Neural progenitor cell (in vitro differentiated cells): ENCODE data around the gene PEX26. TPM values are rescaled to one million over a fixed set of nuclear protein-coding genes. Genes with fewer than 3 reads are reported as not detected.
"Not testable (repeated sequence)": the region's sequence is repeated elsewhere in the genome, so short reads cannot be mapped to it uniquely, and the experiment has no call there.

ENCODE experiments used
- DNase-seq: peaks from one replicate; pipeline ENCODE4 v3.0.0-alpha.2; 2016; ENCODE audit warnings: low spot score
- H2AFZ ChIP-seq: fragments of 200-600 bp; sonication (generic); replicated peaks from 2 replicates; pipeline ENCODE4 v1.6.1; 2016; ENCODE audit warnings: antibody characterized with exemption
- H3F3A ChIP-seq: fragments of 200-600 bp; sonication (generic); 2 replicates; pipeline ENCODE4 v1.6.1; 2016; ENCODE audit warnings: antibody characterized with exemption, low read depth
- H3K27ac ChIP-seq: fragments of 200-600 bp; sonication (generic); 2 replicates; pipeline ENCODE4 v1.5.1; 2016; ENCODE audit warnings: mild to moderate bottlenecking
- H3K27me3 ChIP-seq: fragments of 200-600 bp; sonication (generic); 2 replicates; pipeline ENCODE4 v1.6.1; 2016; ENCODE audit warnings: mild to moderate bottlenecking, moderate library complexity
- H3K36me3 ChIP-seq: fragments of 200-600 bp; sonication (generic); 2 replicates; pipeline ENCODE4 v1.5.1; 2016
- H3K4me1 ChIP-seq: fragments of 200-600 bp; sonication (generic); 2 replicates; pipeline ENCODE4 v1.6.1; 2016; ENCODE audit warnings: mixed run types
- H3K4me2 ChIP-seq: fragments of 200-600 bp; sonication (generic); 2 replicates; pipeline ENCODE4 v1.6.1; 2016
- H3K4me3 ChIP-seq: fragments of 200-600 bp; sonication (generic); 2 replicates; pipeline ENCODE4 v1.5.1; 2016
- H3K79me2 ChIP-seq: fragments of 200-600 bp; sonication (generic); 2 replicates; pipeline ENCODE4 v1.6.1; 2016; ENCODE audit warnings: low read depth
- H3K9ac ChIP-seq: fragments of 200-600 bp; sonication (generic); 2 replicates; pipeline ENCODE4 v1.6.1; 2016
- H3K9me3 ChIP-seq: fragments of 200-600 bp; sonication (generic); 2 replicates; pipeline ENCODE4 v1.5.1; 2016; ENCODE audit warnings: low read depth
- H4K20me1 ChIP-seq: fragments of 200-600 bp; sonication (generic); 2 replicates; pipeline ENCODE4 v1.6.1; 2016; ENCODE audit warnings: low read depth
- H3K27ac Mint-ChIP-seq: 3 replicates; pipeline ENCODE4 v1.8.0; 2021; ENCODE audit warnings: mixed read lengths
- H3K27me3 Mint-ChIP-seq: 2 replicates; pipeline ENCODE4 v1.8.0; 2022; ENCODE audit warnings: low read depth, mild to moderate bottlenecking, inconsistent platforms, moderate library complexity, mixed read lengths; ENCODE audit not compliant: insufficient read depth
- H3K36me3 Mint-ChIP-seq: 3 replicates; pipeline ENCODE4 v1.8.0; 2021; ENCODE audit warnings: mixed read lengths
- H3K4me1 Mint-ChIP-seq: 3 replicates; pipeline ENCODE4 v1.8.0; 2021; ENCODE audit warnings: mixed read lengths
- H3K4me3 Mint-ChIP-seq: 3 replicates; pipeline ENCODE4 v1.8.0; 2021; ENCODE audit warnings: mild to moderate bottlenecking, moderate library complexity, mixed read lengths
- H3K9me3 Mint-ChIP-seq: 3 replicates; pipeline ENCODE4 v1.8.0; 2020; ENCODE audit warnings: mixed read lengths
- CTCF ChIP-seq: fragments of 200-600 bp; sonication (generic); IDR thresholded peaks from 2 replicates; pipeline ENCODE4 v1.5.1; 2017; ENCODE audit warnings: antibody characterized with exemption, mild to moderate bottlenecking
- EZH2 ChIP-seq: fragments of 200-600 bp; sonication (generic); IDR thresholded peaks from 2 replicates; pipeline ENCODE4 v1.6.1; 2017; ENCODE audit warnings: antibody characterized with exemption, mild to moderate bottlenecking, moderate library complexity
- EZH2phosphoT487 ChIP-seq: fragments of 200-600 bp; sonication (generic); IDR thresholded peaks from 2 replicates; pipeline ENCODE4 v1.6.1; 2017; ENCODE audit warnings: antibody characterized with exemption
- total RNA-seq: library from RNA; depleted of rRNA; stranded (reverse); fragments of >200 nt; gene quantifications from 2 replicates; pipeline ENCODE4 v1.2.3, GENCODE V29; 2015; ENCODE audit warnings: low replicate concordance

The PEX26 gene
- total RNA-seq, 1 donor from 2014 or later: 22.9 TPM

- Histone ChIP-seq H3K4me2 (no peak overlapping the region), H3K36me3 (no peaks in the 10 kb centered on the region), H3K9ac (no peak overlapping the region), H2AFZ (no peak overlapping the region), H3K27me3 (no peaks in the 10 kb centered on the region), H3K9me3 (no peaks in the 10 kb centered on the region), H3K79me2 (no peaks in the 10 kb centered on the region), H3K27ac (no peak overlapping the region), H3K4me1 (no peaks in the 10 kb centered on the region), H3K4me3 (no peak overlapping the region), H3F3A (no peaks in the 10 kb centered on the region), H4K20me1 (no peaks in the 10 kb centered on the region)
- no peak overlapping the region for H3K4me3 Mint-ChIP-seq
- H3K27me3 Mint-ChIP-seq: peaks cover 12% of the 10 kb centered on the region
- peaks cover 4% of the 10 kb centered on the region for H3K4me1 Mint-ChIP-seq
- TF ChIP-seq CTCF (no peak), EZH2 (no peak), EZH2phosphoT487 (no peak)
- no peak overlapping the region for H3K27ac Mint-ChIP-seq
- H3K9me3 Mint-ChIP-seq: no peaks in the 10 kb centered on the region
- H3K36me3 Mint-ChIP-seq: no peaks in the 10 kb centered on the region
- DNase-seq: no peak
Observed at GRCh38 chr22:18070041-18070440, 7.7 kb upstream of the PEX26 start.

- peaks cover 9% of the 10 kb centered on the region for H3K27me3 Mint-ChIP-seq
- no peaks in the 10 kb centered on the region for H3K36me3 Mint-ChIP-seq
- Histone ChIP-seq H3K27ac (no peak overlapping the region), H3K4me3 (no peak overlapping the region), H3K36me3 (no peaks in the 10 kb centered on the region), H2AFZ (no peak overlapping the region), H3K27me3 (no peaks in the 10 kb centered on the region), H3K9ac (no peak overlapping the region), H3K4me1 (no peaks in the 10 kb centered on the region), H3F3A (no peaks in the 10 kb centered on the region), H4K20me1 (no peaks in the 10 kb centered on the region), H3K9me3 (no peaks in the 10 kb centered on the region), H3K79me2 (no peaks in the 10 kb centered on the region), H3K4me2 (no peak overlapping the region)
- H3K4me1 Mint-ChIP-seq: peaks cover 4% of the 10 kb centered on the region
- H3K27ac Mint-ChIP-seq: no peak overlapping the region
- peak; percentile 49 for TF ChIP-seq CTCF
- no peak for TF ChIP-seq EZH2
- H3K4me3 Mint-ChIP-seq: no peak overlapping the region
- DNase-seq: no peak
- no peaks in the 10 kb centered on the region for H3K9me3 Mint-ChIP-seq
Observed at GRCh38 chr22:18070556-18071306, 7.1 kb upstream of the PEX26 start.

GRCh38 chr22:18071307-18071967, 6.4 kb upstream of the PEX26 start:
- not testable (repeated sequence) for H3K9me3 ChIP-seq, H3K27ac ChIP-seq, H3K4me1 Mint-ChIP-seq, H3K36me3 Mint-ChIP-seq, H3K36me3 ChIP-seq, H4K20me1 ChIP-seq, H3K9ac ChIP-seq, H3K4me2 ChIP-seq, H3K4me3 ChIP-seq, DNase-seq, H3K79me2 ChIP-seq, H3K27ac Mint-ChIP-seq, H3K27me3 ChIP-seq, H3K4me3 Mint-ChIP-seq, H3K27me3 Mint-ChIP-seq, H3K9me3 Mint-ChIP-seq, H2AFZ ChIP-seq, H3K4me1 ChIP-seq, H3F3A ChIP-seq

- H3K4me3 ChIP-seq: no peak overlapping the region
- H3K9ac ChIP-seq: no peak overlapping the region
- H3K36me3 ChIP-seq: no peaks in the 10 kb centered on the region
- H2AFZ ChIP-seq: no peak overlapping the region
- no peak overlapping the region for H3K27ac ChIP-seq
- peaks cover 7% of the 10 kb centered on the region for H3K4me1 Mint-ChIP-seq
- H3K36me3 Mint-ChIP-seq: no peaks in the 10 kb centered on the region
- no peak overlapping the region for H3K27ac Mint-ChIP-seq
- H3K4me3 Mint-ChIP-seq: no peak overlapping the region
- no peaks in the 10 kb centered on the region for H4K20me1 ChIP-seq
- peaks cover 1% of the 10 kb centered on the region for H3K4me1 ChIP-seq
- peaks cover 5% of the 10 kb centered on the region for H3F3A ChIP-seq
- H3K79me2 ChIP-seq: no peaks in the 10 kb centered on the region
- no peaks in the 10 kb centered on the region for H3K9me3 Mint-ChIP-seq
- DNase-seq: no peak
- TF ChIP-seq EZH2 (no peak), EZH2phosphoT487 (no peak)
- no peaks in the 10 kb centered on the region for H3K27me3 ChIP-seq
- no peaks in the 10 kb centered on the region for H3K9me3 ChIP-seq
- H3K27me3 Mint-ChIP-seq: peaks cover 9% of the 10 kb centered on the region
- H3K4me2 ChIP-seq: no peak overlapping the region
Observed at GRCh38 chr22:18071968-18072310, 5.9 kb upstream of the PEX26 start.
